Activated CD8-positive, alpha-beta memory T cell treated with anti-CD3 and anti-CD28 coated beads, Interleukin-2, amount 10 ng/mL, durations not matched to agents 7 days and 5 days (primary cell): Measurements from ENCODE around the gene CIAO2B. TPM values are rescaled to one million over a fixed set of nuclear protein-coding genes. Genes with fewer than 3 reads are reported as not detected.
A peak's percentile ranks its signal among the peaks of the same experiment; 100 is the strongest.

Experiments
- ATAC-seq: fragments of 150-1000 bp; cut with Tn5 transposase; one replicate; pipeline ENCODE4 v1.10.0; 2021; ENCODE audit warnings: moderate library complexity
- CTCF ChIA-PET: fragments of 350-600 bp; sonication (Branson Sonifier 250); formaldehyde crosslinking; loops from one replicate; lab custom pipeline; 2021; ENCODE audit warnings: antibody characterized with exemption; lab: Charles Lee
- DNase-seq: peaks from one replicate; pipeline ENCODE4 v3.0.0-alpha.2; 2020
- H3K27ac Mint-ChIP-seq: one replicate; pipeline ENCODE4 v1.8.0; 2021; ENCODE audit warnings: mild to moderate bottlenecking, mixed read lengths
- H3K27me3 Mint-ChIP-seq: one replicate; pipeline ENCODE4 v1.8.0; 2021; ENCODE audit warnings: mixed read lengths
- H3K36me3 Mint-ChIP-seq: one replicate; pipeline ENCODE4 v1.8.0; 2021; ENCODE audit warnings: mild to moderate bottlenecking, mixed read lengths
- H3K4me1 Mint-ChIP-seq: one replicate; pipeline ENCODE4 v1.8.0; 2021; ENCODE audit warnings: mixed read lengths
- H3K4me3 Mint-ChIP-seq: one replicate; pipeline ENCODE4 v1.8.0; 2021; ENCODE audit warnings: mild to moderate bottlenecking, moderate library complexity, mixed read lengths
- H3K9me3 Mint-ChIP-seq: one replicate; pipeline ENCODE4 v1.8.0; 2022; ENCODE audit warnings: low read depth, mixed read lengths
- total RNA-seq, 2 experiments: library from RNA; stranded (reverse); gene quantifications; one replicate each; pipeline ENCODE4 v1.2.3, GENCODE V29; 2021

Gene CIAO2B
- total RNA-seq, 2 experiments from 2014 or later: 124 to 131 TPM

DNA sequence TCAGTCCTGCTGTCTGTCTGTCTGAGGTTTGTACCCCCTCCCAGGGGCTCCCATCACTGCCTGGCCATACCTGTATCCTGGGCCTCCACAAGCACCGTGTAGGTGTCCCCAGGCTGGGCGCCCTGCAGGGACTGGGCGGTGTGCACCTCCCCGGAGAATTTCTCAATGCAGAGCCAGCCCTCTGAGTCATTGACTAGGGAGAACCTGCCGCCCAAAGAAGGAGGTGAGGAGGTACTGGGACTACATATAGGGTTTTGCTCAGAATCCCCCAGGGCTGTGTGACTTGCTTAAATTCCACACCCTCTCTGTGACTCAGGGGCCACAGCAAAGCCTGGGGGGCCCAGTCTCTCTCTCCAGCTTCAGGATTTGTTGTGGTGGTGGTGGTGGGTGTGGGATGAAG, 23.1 kb downstream of the CIAO2B start:
- DNase-seq (no peak), ATAC-seq (no peak)
- H3K36me3 Mint-ChIP-seq: no peaks in the 10 kb centered on the region
- H3K27me3 Mint-ChIP-seq: peaks cover 2% of the 10 kb centered on the region
- CTCF ChIA-PET: interaction anchor here (1.0 to 1.9 kb wide), 4 partner anchors 13 to 171 kb away, joined by 3 to 4 read pairs (median 4); no protein-coding TSS in a partner anchor
- peaks cover 2% of the 10 kb centered on the region for H3K4me1 Mint-ChIP-seq
- no peak overlapping the region for H3K4me3 Mint-ChIP-seq
- no peak overlapping the region for H3K27ac Mint-ChIP-seq
- no peaks in the 10 kb centered on the region for H3K9me3 Mint-ChIP-seq

- H3K4me1 Mint-ChIP-seq: peaks cover 4% of the 10 kb centered on the region
- H3K27ac Mint-ChIP-seq: no peak overlapping the region
- H3K36me3 Mint-ChIP-seq: no peaks in the 10 kb centered on the region
- no peak for ATAC-seq
- no peaks in the 10 kb centered on the region for H3K9me3 Mint-ChIP-seq
- CTCF ChIA-PET: interaction anchor here (1.0 to 2.2 kb wide), 7 partner anchors 8 to 42 kb away, joined by 3 to 11 read pairs (median 4); partner anchors contain the start of gene CDH16
- no peaks in the 10 kb centered on the region for H3K27me3 Mint-ChIP-seq
- DNase-seq: no peak
- no peak overlapping the region for H3K4me3 Mint-ChIP-seq
Observed at GRCh38 chr16:66910175-66910940, 23.8 kb downstream of the CIAO2B start.

- H3K4me1 Mint-ChIP-seq: peaks cover 4% of the 10 kb centered on the region
- no peaks in the 10 kb centered on the region for H3K27me3 Mint-ChIP-seq
- no peak overlapping the region for H3K4me3 Mint-ChIP-seq
- H3K27ac Mint-ChIP-seq: no peak overlapping the region
- CTCF ChIA-PET: interaction anchor here (1.0 to 2.2 kb wide), 4 partner anchors 9 to 41 kb away, joined by 3 to 11 read pairs (median 5); partner anchors contain the start of gene CDH16
- DNase-seq: no peak
- H3K9me3 Mint-ChIP-seq: no peaks in the 10 kb centered on the region
- ATAC-seq: no peak
- no peaks in the 10 kb centered on the region for H3K36me3 Mint-ChIP-seq
Observed at GRCh38 chr16:66908762-66909559, 25.2 kb downstream of the CIAO2B start.

DNA sequence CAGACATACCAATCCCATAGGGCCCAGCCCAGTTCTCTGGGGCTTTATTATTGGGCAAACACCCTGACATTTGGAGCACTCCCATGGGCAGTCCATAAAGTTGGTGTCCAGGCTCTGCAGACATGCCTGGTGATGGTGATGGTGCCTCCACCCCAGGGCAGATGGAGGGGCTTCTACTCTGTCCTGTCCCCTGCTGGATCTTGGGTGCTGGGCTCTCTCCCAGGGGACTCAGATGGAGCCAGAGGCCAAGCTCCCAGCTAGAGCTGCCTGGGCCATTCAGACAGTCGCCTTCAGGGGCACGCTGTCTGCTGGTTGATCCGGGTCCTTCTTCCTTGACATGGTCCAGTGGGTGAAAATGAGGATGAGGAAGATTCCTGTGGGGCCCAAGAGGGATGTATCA, 26.1 kb downstream of the CIAO2B start:
- CTCF ChIA-PET: no interaction called here
- DNase-seq (no peak), ATAC-seq (no peak)
- Mint-ChIP-seq H3K4me1 (peaks cover 4% of the 10 kb centered on the region), H3K27me3 (no peaks in the 10 kb centered on the region), H3K36me3 (no peaks in the 10 kb centered on the region), H3K9me3 (no peaks in the 10 kb centered on the region), H3K27ac (no peak overlapping the region), H3K4me3 (no peak overlapping the region)

GRCh38 chr16:66906916-66907836, 27.0 kb downstream of the CIAO2B start:
- ATAC-seq (no peak), DNase-seq (no peak)
- Mint-ChIP-seq H3K9me3 (no peaks in the 10 kb centered on the region), H3K36me3 (no peaks in the 10 kb centered on the region), H3K27me3 (no peaks in the 10 kb centered on the region), H3K4me1 (peaks cover 4% of the 10 kb centered on the region), H3K27ac (no peak overlapping the region), H3K4me3 (no peak overlapping the region)
- CTCF ChIA-PET: interaction anchor here (0.8 to 3.2 kb wide), 5 partner anchors 9 to 77 kb away, joined by 3 to 9 read pairs (median 3); partner anchors contain the start of gene NAE1

- no peaks in the 10 kb centered on the region for H3K36me3 Mint-ChIP-seq
- H3K27ac Mint-ChIP-seq: no peak overlapping the region
- DNase-seq (peak; percentile 65), ATAC-seq (peak; percentile 66)
- no peaks in the 10 kb centered on the region for H3K9me3 Mint-ChIP-seq
- H3K4me3 Mint-ChIP-seq: no peak overlapping the region
- H3K4me1 Mint-ChIP-seq: peaks cover 4% of the 10 kb centered on the region
- CTCF ChIA-PET: interaction anchor here (0.5 to 3.2 kb wide), 8 partner anchors 8 to 75 kb away, joined by 3 to 15 read pairs (median 4); partner anchors contain the start of genes CES3 and NAE1
- H3K27me3 Mint-ChIP-seq: no peaks in the 10 kb centered on the region
Observed at GRCh38 chr16:66905633-66906539, 28.3 kb downstream of the CIAO2B start.

GRCh38 chr16:66904846-66905632, 29.2 kb downstream of the CIAO2B start:
- no peak for ATAC-seq
- no peaks in the 10 kb centered on the region for H3K36me3 Mint-ChIP-seq
- H3K27me3 Mint-ChIP-seq: no peaks in the 10 kb centered on the region
- H3K27ac Mint-ChIP-seq: no peak overlapping the region
- H3K4me1 Mint-ChIP-seq: peaks cover 4% of the 10 kb centered on the region
- H3K9me3 Mint-ChIP-seq: no peaks in the 10 kb centered on the region
- no peak for DNase-seq
- CTCF ChIA-PET: interaction anchor here (0.9 to 3.2 kb wide), 4 partner anchors 9 to 56 kb away, joined by 3 to 15 read pairs (median 6); partner anchors contain the start of gene CES3
- no peak overlapping the region for H3K4me3 Mint-ChIP-seq

DNA sequence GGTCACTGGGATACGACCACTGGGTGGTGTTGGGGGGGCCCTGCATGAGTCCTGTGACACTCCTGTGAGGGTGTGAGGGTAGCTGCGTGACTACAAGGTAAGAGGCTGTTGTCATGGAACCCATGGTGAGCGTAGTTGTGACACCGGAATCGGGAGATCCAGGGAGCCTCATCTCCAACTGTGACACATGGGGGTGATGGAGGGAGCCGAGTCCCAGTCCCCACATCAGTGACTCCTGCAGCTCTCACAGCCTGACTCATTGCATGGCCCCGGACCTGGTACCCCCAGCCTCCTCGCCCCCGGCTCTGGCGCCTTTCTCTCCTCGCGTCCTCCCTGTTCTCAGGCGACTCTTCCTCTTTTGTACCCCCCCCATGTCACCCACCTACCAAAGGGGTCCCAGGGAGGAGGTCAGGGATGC, 29.8 kb downstream of the CIAO2B start:
- no peak for DNase-seq
- H3K9me3 Mint-ChIP-seq: no peaks in the 10 kb centered on the region
- no peak overlapping the region for H3K27ac Mint-ChIP-seq
- CTCF ChIA-PET: interaction anchor here (1.2 to 3.2 kb wide), 3 partner anchors 9 to 24 kb away, joined by 3 to 15 read pairs (median 9); no protein-coding TSS in a partner anchor
- ATAC-seq: no peak
- peaks cover 4% of the 10 kb centered on the region for H3K4me1 Mint-ChIP-seq
- H3K27me3 Mint-ChIP-seq: no peaks in the 10 kb centered on the region
- no peaks in the 10 kb centered on the region for H3K36me3 Mint-ChIP-seq
- no peak overlapping the region for H3K4me3 Mint-ChIP-seq

GRCh38 chr16:66903544-66904427, 30.4 kb downstream of the CIAO2B start:
- CTCF ChIA-PET: interaction anchor here (1.0 to 2.7 kb wide), 5 partner anchors 8 to 200 kb away, joined by 3 to 15 read pairs (median 5); no protein-coding TSS in a partner anchor
- DNase-seq (no peak), ATAC-seq (no peak)
- Mint-ChIP-seq H3K36me3 (no peaks in the 10 kb centered on the region), H3K4me1 (peaks cover 4% of the 10 kb centered on the region), H3K27ac (no peak overlapping the region), H3K9me3 (no peaks in the 10 kb centered on the region), H3K4me3 (no peak overlapping the region), H3K27me3 (no peaks in the 10 kb centered on the region)

- H3K27ac Mint-ChIP-seq: no peak overlapping the region
- H3K27me3 Mint-ChIP-seq: no peaks in the 10 kb centered on the region
- no peak overlapping the region for H3K4me3 Mint-ChIP-seq
- H3K36me3 Mint-ChIP-seq: no peaks in the 10 kb centered on the region
- DNase-seq (no peak), ATAC-seq (no peak)
- H3K4me1 Mint-ChIP-seq: peaks cover 4% of the 10 kb centered on the region
- CTCF ChIA-PET: interaction anchor here (0.6 to 2.7 kb wide), 6 partner anchors 7 to 357 kb away, joined by 3 to 15 read pairs (median 4); no protein-coding TSS in a partner anchor
- no peaks in the 10 kb centered on the region for H3K9me3 Mint-ChIP-seq
Observed at GRCh38 chr16:66902648-66903543, 31.3 kb downstream of the CIAO2B start.
